A673 (cell line): Measurements from ENCODE around the gene ANLN.

Experiments used
- EZH2 ChIP-seq: fragments of 200-600 bp; sonication (generic); IDR thresholded peaks from 2 replicates; pipeline ENCODE4 v1.6.1; 2017; ENCODE audit warnings: borderline replicate concordance, low read depth, mild to moderate bottlenecking, mixed read lengths, antibody characterized with exemption, low read length; ENCODE audit not compliant: poor library complexity, severe bottlenecking
- TF ChIP-seq, protein P1 (sequence below): fragments of 300-800, 200-600 bp; sonication (generic); conservative IDR thresholded peaks from 2 replicates; pipeline ENCODE4 v1.5.1; 2017; ENCODE audit warnings: low read depth, mild to moderate bottlenecking, antibody characterized with exemption, low read length, moderate library complexity, mixed read lengths

DNA sequence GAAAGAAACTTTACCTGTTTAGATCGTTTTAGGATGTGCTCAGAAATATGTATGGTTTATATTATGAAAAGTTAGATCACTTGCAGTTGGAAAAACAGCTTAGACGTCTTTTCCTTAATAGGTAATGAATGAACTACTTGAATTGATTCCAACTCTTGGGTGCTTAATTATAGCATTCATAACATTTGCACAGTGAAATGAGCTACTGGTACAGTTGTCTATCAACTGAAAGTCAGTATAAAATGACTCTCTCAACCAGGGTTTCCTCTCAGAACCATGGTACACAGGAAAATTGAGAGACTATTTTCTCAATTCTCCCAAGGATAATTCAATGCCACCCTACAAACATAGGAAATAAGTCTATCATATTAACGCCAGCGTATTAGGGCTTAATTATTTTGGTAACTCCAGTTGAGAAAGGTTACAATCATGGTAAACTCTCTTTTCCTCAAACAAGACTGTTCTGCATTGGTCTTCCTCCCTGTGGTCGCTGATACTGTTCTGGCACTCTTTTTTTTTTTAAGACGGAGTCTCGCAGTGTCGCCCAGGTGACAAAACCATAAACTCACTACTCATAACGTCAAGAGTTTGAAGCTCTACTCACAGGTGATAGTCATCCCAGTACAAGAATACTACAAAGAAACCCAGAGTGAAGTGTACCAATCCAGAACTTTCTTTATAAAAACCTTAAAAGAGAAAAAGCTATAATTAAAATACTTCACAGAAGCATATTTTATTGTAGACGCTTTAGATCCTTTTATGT lies 2.0 kb downstream of the ANLN start:
- TF ChIP-seq, protein P1, sequence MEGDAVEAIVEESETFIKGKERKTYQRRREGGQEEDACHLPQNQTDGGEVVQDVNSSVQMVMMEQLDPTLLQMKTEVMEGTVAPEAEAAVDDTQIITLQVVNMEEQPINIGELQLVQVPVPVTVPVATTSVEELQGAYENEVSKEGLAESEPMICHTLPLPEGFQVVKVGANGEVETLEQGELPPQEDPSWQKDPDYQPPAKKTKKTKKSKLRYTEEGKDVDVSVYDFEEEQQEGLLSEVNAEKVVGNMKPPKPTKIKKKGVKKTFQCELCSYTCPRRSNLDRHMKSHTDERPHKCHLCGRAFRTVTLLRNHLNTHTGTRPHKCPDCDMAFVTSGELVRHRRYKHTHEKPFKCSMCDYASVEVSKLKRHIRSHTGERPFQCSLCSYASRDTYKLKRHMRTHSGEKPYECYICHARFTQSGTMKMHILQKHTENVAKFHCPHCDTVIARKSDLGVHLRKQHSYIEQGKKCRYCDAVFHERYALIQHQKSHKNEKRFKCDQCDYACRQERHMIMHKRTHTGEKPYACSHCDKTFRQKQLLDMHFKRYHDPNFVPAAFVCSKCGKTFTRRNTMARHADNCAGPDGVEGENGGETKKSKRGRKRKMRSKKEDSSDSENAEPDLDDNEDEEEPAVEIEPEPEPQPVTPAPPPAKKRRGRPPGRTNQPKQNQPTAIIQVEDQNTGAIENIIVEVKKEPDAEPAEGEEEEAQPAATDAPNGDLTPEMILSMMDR = no peak
- TF ChIP-seq EZH2 = no peak
